Left ventricle myocardium superior (tissue), 1 donor: ENCODE measurements around the gene XPNPEP2. TPM values are rescaled to one million over a fixed set of nuclear protein-coding genes. Genes with fewer than 3 reads are reported as not detected.

Source experiments
- total RNA-seq: library from RNA; stranded (reverse); fragmentation: NEBNext Ultra II Directional; extraction: Animal tissue kit (Norgen Biotek cat#: 25700); gene quantifications from one replicate; pipeline ENCODE4 v1.2.1, GENCODE V29; 2021
- donor health status: DM: no; HTN: yes; CAD: no; lungs with severe emphysema.

XPNPEP2 gene
- total RNA-seq, 1 donor from 2014 or later = 0.92 TPM

Other genes starting within 250 kb of the XPNPEP2 start
- 29.8 TPM for gene SMARCA1, start 215.5 kb upstream of the XPNPEP2 start, total RNA-seq
- 9.9 TPM for gene OCRL, start 198.7 kb upstream of the XPNPEP2 start, total RNA-seq
- 25.9 TPM for gene APLN, start 84.0 kb upstream of the XPNPEP2 start, total RNA-seq
- 1.8 TPM for gene SASH3, start 41.0 kb downstream of the XPNPEP2 start, total RNA-seq
- gene ZDHHC9, start 104.9 kb downstream of the XPNPEP2 start, total RNA-seq = 13.4 TPM
- gene UTP14A, start 167.2 kb downstream of the XPNPEP2 start, total RNA-seq = 8.0 TPM
- 12.4 TPM for gene BCORL1, start 243.7 kb downstream of the XPNPEP2 start, total RNA-seq